ENCODE measurements around the gene BUD13. TPM values are rescaled to one million over a fixed set of nuclear protein-coding genes. Genes with fewer than 3 reads are reported as not detected.

BUD13 gene
- total RNA-seq, 1 experiment from 2014 or later = 22.9 TPM

GRCh38 chr11:116714902-116715301 lies 57.9 kb downstream of the BUD13 start:
- ChIA-PET RAD21 (ENCODE audit: low non-redundant PET in 1 of 2, low total read pairs in 2 of 2, uncharacterized antibody in 2 of 2, unreplicated experiment in 2 of 2) (no interaction called here), CTCF (interaction anchor here (1.3 kb wide), 1 partner anchor 28 kb away, joined by 9 read pairs; no protein-coding TSS in a partner anchor), POLR2A (no interaction called here)
- Histone ChIP-seq H4K20me1 (ENCODE audit: insufficient read depth) (no peaks in the 10 kb centered on the region), H3K9me3 (ENCODE audit: control insufficient read depth in 1 of 2, insufficient read depth in 1 of 2, low read depth in 1 of 2, low read length in 2 of 2) (no peaks in the 10 kb centered on the region), H3K27me3 (ENCODE audit: insufficient read depth, low read length) (no peaks in the 10 kb centered on the region), H3K4me2 (ENCODE audit: low read length) (no peak overlapping the region), H2AFZ (ENCODE audit: low read depth, low read length, poor library complexity, severe bottlenecking) (no peak overlapping the region), H3K9ac (ENCODE audit: low read length) (no peak overlapping the region), H3K36me3 (ENCODE audit: control insufficient read depth in 1 of 2, insufficient read depth in 2 of 2, low read length in 2 of 2) (no peaks in the 10 kb centered on the region), H3K4me1 (ENCODE audit: control insufficient read depth in 1 of 2, insufficient read depth in 2 of 2, low read length in 2 of 2) (no peaks in the 10 kb centered on the region), H3K27ac (ENCODE audit: low read depth, low read length) (no peak overlapping the region), H3K9me2 (ENCODE audit: insufficient read depth) (no peaks in the 10 kb centered on the region), H3K79me2 (ENCODE audit: insufficient read depth, low read length) (no peaks in the 10 kb centered on the region), H3K4me3 (replicated peaks in 1 of 2; ENCODE audit: low read depth in 1 of 2, low read length in 2 of 2) (no peak overlapping the region)
- ATAC-seq (no peak), DNase-seq (ENCODE audit: low read depth, low spot score) (no peak)
- no TSS peak for BruUV-seq (replicated peaks)
- TF ChIP-seq ATF3 (IDR thresholded peaks at IDR 0.05) (no peak), ZFX (IDR thresholded peaks at IDR 0.05) (no peak), ELF1 (IDR thresholded peaks at IDR 0.05; ENCODE audit: borderline replicate concordance, low read depth) (no peak), TCF7L2 (IDR thresholded peaks at IDR 0.05; ENCODE audit: borderline replicate concordance, extremely low read depth, insufficient read depth, insufficient read length) (no peak), FOSL1 (IDR thresholded peaks at IDR 0.05; ENCODE audit: low read depth) (no peak), JUND (IDR thresholded peaks at IDR 0.05) (no peak), SP1 (IDR thresholded peaks at IDR 0.05; ENCODE audit: low read depth) (no peak)
- intact Hi-C loops (cut with micrococcal nuclease) = no loop called here

DNA sequence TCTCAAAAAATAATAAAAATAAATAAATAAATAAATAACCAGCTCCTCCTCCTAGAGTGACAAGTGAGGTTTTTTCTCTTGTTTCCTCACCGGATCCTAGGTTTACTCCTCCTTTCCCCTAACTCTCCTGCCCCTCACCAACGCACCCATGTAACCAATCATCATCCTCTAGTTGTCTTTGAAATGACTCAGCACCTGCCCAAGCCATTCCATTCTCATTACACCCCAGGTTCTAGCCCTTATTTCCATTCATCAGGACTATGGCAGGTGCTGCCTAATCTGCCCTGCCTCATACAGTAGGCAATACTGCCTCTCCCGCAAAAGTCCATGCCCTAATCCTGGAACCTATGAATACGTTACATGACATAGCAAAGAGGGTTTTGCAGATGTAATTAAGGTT lies 60.4 kb downstream of the BUD13 start:
- ChIA-PET CTCF (interaction anchor here (1.4 kb wide), 1 partner anchor 31 kb away, joined by 3 read pairs; no protein-coding TSS in a partner anchor), POLR2A (no interaction called here)
- no peaks in the 10 kb centered on the region for H3K9me3 ChIP-seq (ENCODE audit: control insufficient read depth in 1 of 2, insufficient read depth in 1 of 2, low read depth in 1 of 2, low read length in 2 of 2)

More for the DNA sequence above, 60.4 kb downstream of the BUD13 start:
- no peaks in the 10 kb centered on the region for H3K27me3 ChIP-seq (ENCODE audit: insufficient read depth, low read length)
- RAD21 ChIA-PET (ENCODE audit: low non-redundant PET in 1 of 2, low total read pairs in 2 of 2, uncharacterized antibody in 2 of 2, unreplicated experiment in 2 of 2) = no interaction called here
- no peaks in the 10 kb centered on the region for H3K9me2 ChIP-seq (ENCODE audit: insufficient read depth)
- intact Hi-C loops (cut with micrococcal nuclease) = no loop called here
- H3K36me3 ChIP-seq (ENCODE audit: control insufficient read depth in 1 of 2, insufficient read depth in 2 of 2, low read length in 2 of 2) = no peaks in the 10 kb centered on the region
- no peak overlapping the region for H3K27ac ChIP-seq (ENCODE audit: low read depth, low read length)
- BruUV-seq (replicated peaks) = no TSS peak
- no peak overlapping the region for H3K4me2 ChIP-seq (ENCODE audit: low read length)
- H3K9ac ChIP-seq (ENCODE audit: low read length) = no peak overlapping the region
- no peak overlapping the region for H2AFZ ChIP-seq (ENCODE audit: low read depth, low read length, poor library complexity, severe bottlenecking)
- no peaks in the 10 kb centered on the region for H3K4me1 ChIP-seq (ENCODE audit: control insufficient read depth in 1 of 2, insufficient read depth in 2 of 2, low read length in 2 of 2)
- TF ChIP-seq JUND (IDR thresholded peaks at IDR 0.05) (no peak), SRF (IDR thresholded peaks at IDR 0.05; ENCODE audit: low read depth) (no peak), CEBPB (IDR thresholded peaks at IDR 0.05; ENCODE audit: low read depth) (no peak), YY1 (IDR thresholded peaks at IDR 0.05; ENCODE audit: extremely low read depth, insufficient replicate concordance, low read depth, low read length) (no peak), EZH2phosphoT487 (IDR thresholded peaks at IDR 0.05; ENCODE audit: borderline replicate concordance) (no peak), RAD21 (IDR thresholded peaks at IDR 0.05; ENCODE audit: low read depth) (no peak), EZH2 (IDR thresholded peaks at IDR 0.05) (no peak)
- H3K4me3 ChIP-seq (replicated peaks in 1 of 2; ENCODE audit: low read depth in 1 of 2, low read length in 2 of 2) = no peak overlapping the region
- H4K20me1 ChIP-seq (ENCODE audit: insufficient read depth) = no peaks in the 10 kb centered on the region
- H3K79me2 ChIP-seq (ENCODE audit: insufficient read depth, low read length) = no peaks in the 10 kb centered on the region
- DNase-seq (ENCODE audit: low read depth, low spot score) (no peak), ATAC-seq (no peak)

Measured in HCT116 (cell line).